ENCODE data around the gene KRTAP5-5.

The KRTAP5-5 gene

DNA sequence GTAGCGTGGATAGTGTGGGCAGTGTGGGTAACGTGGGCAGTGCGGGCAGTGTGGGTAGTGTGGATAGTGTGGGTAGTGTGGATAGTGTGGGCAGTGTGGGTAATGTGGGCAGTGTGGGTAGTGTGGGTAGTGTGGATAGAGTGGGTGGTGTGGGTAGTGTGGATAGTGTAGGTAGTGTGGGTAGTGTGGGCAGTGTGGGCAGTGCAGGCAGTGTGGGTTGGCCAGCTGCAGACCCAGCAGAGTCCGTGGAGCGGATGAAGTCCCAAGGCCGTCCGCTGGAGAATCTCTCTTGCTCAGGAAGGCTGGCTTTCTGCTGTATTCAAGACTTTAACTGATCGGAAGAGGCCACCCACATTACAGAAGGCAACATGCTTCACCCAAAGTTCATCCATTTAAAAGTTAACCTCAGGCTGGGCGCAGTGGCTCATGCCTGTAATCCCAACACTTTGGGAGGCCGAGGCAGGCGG is 41.4 kb downstream of the KRTAP5-5 start:
- DNase-seq (ENCODE audit: low read depth): no peak
- no peak overlapping the region for H3K4me3 ChIP-seq (ENCODE audit: low read depth, low read length)

- no peak overlapping the region for H3K4me3 ChIP-seq (ENCODE audit: low read depth, low read length)
- DNase-seq (ENCODE audit: low read depth): no peak
Measured at GRCh38 chr11:1671658-1672057, 42.1 kb downstream of the KRTAP5-5 start.

DNA sequence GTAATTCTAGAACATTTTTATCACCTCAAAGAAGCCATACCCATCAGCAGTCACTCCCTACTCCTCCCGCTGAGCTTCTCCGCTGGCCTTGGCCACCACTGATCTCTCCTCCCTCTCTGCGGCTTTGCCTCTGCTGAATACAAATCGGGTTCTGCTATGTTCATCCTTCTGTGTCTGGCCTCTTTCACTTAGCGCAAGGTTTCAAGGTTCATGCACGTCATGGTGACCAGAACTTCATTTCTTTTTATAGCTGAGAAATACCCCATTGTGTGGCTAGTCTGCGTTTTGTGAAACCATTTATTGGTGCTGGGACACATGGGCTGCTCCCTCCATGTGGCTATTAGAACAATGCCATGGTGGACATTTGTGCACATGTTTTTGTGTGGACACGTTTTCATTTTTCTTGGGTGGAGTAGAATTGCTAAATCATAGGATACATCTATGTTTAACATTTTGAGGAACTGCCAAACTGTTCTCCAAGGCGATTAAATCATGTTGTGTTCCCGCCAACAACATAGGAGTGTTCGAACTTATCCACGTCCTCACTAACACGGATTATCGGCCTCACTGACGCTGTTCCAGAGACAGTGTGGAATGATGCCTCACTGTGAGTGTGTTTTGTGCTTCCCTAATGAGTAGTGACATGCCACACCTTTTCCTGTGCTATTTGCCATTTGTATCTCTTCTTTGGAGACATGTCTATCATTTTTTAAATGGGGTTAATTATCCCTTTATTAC is 43.2 kb downstream of the KRTAP5-5 start:
- no peak for DNase-seq (ENCODE audit: low read depth)
- no peak overlapping the region for H3K4me3 ChIP-seq (ENCODE audit: low read depth, low read length)

DNA sequence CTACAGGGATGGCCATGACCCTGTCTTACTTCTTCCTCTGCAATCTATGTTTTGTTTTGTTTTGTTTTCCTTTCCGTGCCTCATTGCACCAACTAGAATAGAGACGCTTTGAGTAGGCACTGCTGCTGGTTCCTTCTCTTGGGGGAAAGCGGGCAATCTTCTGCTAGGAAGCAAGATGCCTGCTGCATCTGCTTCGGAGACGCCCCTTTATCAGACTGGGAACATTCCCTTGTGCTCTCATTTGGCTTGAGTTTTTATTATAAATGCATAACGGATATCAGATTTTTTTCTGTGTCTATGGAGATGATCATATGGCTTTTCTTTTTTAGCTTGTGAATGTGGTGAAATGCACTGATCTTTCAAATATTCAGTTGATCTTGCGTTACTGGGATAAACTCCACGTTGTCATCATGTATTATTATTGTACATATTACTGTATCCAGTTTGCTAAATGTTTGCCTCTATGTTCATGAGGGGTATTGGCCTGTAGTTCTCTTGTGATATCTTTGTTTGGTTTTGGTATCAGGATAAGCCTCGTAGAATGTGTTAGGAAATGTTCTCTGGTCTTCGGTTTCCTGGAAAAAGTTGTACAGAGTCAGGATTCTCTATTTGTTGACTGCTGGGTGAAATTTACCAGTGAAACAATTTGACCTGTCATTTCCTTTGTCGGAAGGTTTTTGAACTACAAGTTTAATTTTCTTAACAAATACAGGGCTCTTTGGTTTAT is 44.0 kb downstream of the KRTAP5-5 start:
- no peak overlapping the region for H3K4me3 ChIP-seq (ENCODE audit: low read depth, low read length)
- no peak for DNase-seq (ENCODE audit: low read depth)

GRCh38 chr11:1674173-1675131 is 44.9 kb downstream of the KRTAP5-5 start:
- DNase-seq (ENCODE audit: low read depth): no peak
- H3K4me3 ChIP-seq (ENCODE audit: low read depth, low read length): no peak overlapping the region

GRCh38 chr11:1675536-1676228 is 46.1 kb downstream of the KRTAP5-5 start:
- no peak overlapping the region for H3K4me3 ChIP-seq (ENCODE audit: low read depth, low read length)
- DNase-seq (ENCODE audit: low read depth): no peak

GRCh38 chr11:1676229-1676740 is 46.7 kb downstream of the KRTAP5-5 start:
- no peak for DNase-seq (ENCODE audit: low read depth)
- no peak overlapping the region for H3K4me3 ChIP-seq (ENCODE audit: low read depth, low read length)

GRCh38 chr11:1679881-1680280 is 50.3 kb downstream of the KRTAP5-5 start:
- no peak for DNase-seq (ENCODE audit: low read depth)
- H3K4me3 ChIP-seq (ENCODE audit: low read depth, low read length): no peak overlapping the region
